Caco-2 (cell line): ENCODE measurements around the gene GLTP. TPM values are rescaled to one million over a fixed set of nuclear protein-coding genes. Genes with fewer than 3 reads are reported as not detected.
A peak's percentile ranks its signal among the peaks of the same experiment; 100 is the strongest.

Experiments used
- BruUV-seq: library from RNA; stranded (reverse); fragments of 400-500 nt; replicated peaks from 2 replicates; lab custom pipeline; 2021; lab: Mats Ljungman, UMichigan
- CTCF ChIA-PET: fragments of 300-600 bp; sonication (Branson Sonifier 250); formaldehyde crosslinking; loops from one replicate; lab custom pipeline; 2022; ENCODE audit warnings: antibody characterized with exemption; lab: Charles Lee
- POLR2A ChIA-PET: fragments of 300-600 bp; sonication (Branson Sonifier 250); formaldehyde crosslinking; loops from one replicate; lab custom pipeline; 2022; ENCODE audit warnings: antibody characterized with exemption; lab: Charles Lee
- DNase-seq, 2 experiments: peaks; one replicate each; pipeline versions ENCODE4 v3.0.0 to v3.0.0-alpha.2; 2020 to 2022
- H3K27me3 ChIP-seq: replicated peaks from 2 replicates; pipeline ENCODE4 v1.6.0; 2011; ENCODE audit warnings: low read length; ENCODE audit not compliant: control insufficient read depth, insufficient read depth
- H3K36me3 ChIP-seq: 2 replicates; pipeline ENCODE4 v1.5.1; 2011; ENCODE audit warnings: low read length; ENCODE audit not compliant: control insufficient read depth, insufficient read depth
- H3K4me1 ChIP-seq: fragments of 250-450 bp; sonication (Bioruptor Pico); 2 replicates; pipeline ENCODE4 v1.5.1; 2020; ENCODE audit warnings: mild to moderate bottlenecking
- H3K4me3 ChIP-seq: 2 replicates; pipeline ENCODE4 v1.5.1; 2011; ENCODE audit warnings: low read depth, mild to moderate bottlenecking, control low read depth, low read length
- H3K9me3 ChIP-seq: fragments of 250-450 bp; sonication (Bioruptor Pico); 2 replicates; pipeline ENCODE4 v1.5.1; 2020; ENCODE audit warnings: mild to moderate bottlenecking, moderate library complexity
- H3K27ac Mint-ChIP-seq: one replicate; pipeline ENCODE4 v1.8.0; 2022; ENCODE audit warnings: mixed read lengths; ENCODE audit not compliant: unreplicated experiment
- H3K27me3 Mint-ChIP-seq: one replicate; pipeline ENCODE4 v1.8.0; 2022; ENCODE audit warnings: mixed read lengths; ENCODE audit not compliant: insufficient read depth, unreplicated experiment
- H3K36me3 Mint-ChIP-seq: one replicate; pipeline ENCODE4 v1.8.0; 2022; ENCODE audit warnings: mild to moderate bottlenecking, mixed read lengths; ENCODE audit not compliant: insufficient read depth, unreplicated experiment
- H3K4me1 Mint-ChIP-seq: one replicate; pipeline ENCODE4 v1.8.0; 2022; ENCODE audit warnings: low read depth, mixed read lengths; ENCODE audit not compliant: unreplicated experiment
- H3K4me3 Mint-ChIP-seq: one replicate; pipeline ENCODE4 v1.8.0; 2022; ENCODE audit warnings: mild to moderate bottlenecking, moderate library complexity, mixed read lengths; ENCODE audit not compliant: unreplicated experiment
- H3K9me3 Mint-ChIP-seq: one replicate; pipeline ENCODE4 v1.8.0; 2022; ENCODE audit warnings: mixed read lengths; ENCODE audit not compliant: unreplicated experiment
- CTCF ChIP-seq, 2 experiments: fragments of 200-600 bp in 1 of 2; IDR thresholded peaks; 1 replicate in 1 of 2; 2 replicates in 1 of 2; pipeline versions ENCODE4 v1.5.1 to v1.8.0; 2011 to 2022; ENCODE audit warnings: antibody characterized with exemption in 1 of 2, control low read depth in 1 of 2, inconsistent platforms in 1 of 2, low read depth in 1 of 2, low read length in 1 of 2, mild to moderate bottlenecking in 1 of 2, moderate library complexity in 1 of 2; ENCODE audit not compliant: insufficient read depth in 1 of 2, severe bottlenecking in 1 of 2, unreplicated experiment in 1 of 2
- intact Hi-C: fragments of 100-400 bp; cut with micrococcal nuclease; formaldehyde crosslinking; loops from one replicate; pipeline ENCODE4 v1.10.0; 2022; ENCODE audit not compliant: unreplicated experiment
- total RNA-seq: library from RNA; stranded (reverse); gene quantifications from 2 replicates; pipeline ENCODE4 v1.2.3, GENCODE V29; 2022

Gene GLTP
- total RNA-seq, 1 experiment from 2014 or later = 14.9 TPM

- no peaks in the 10 kb centered on the region for H3K9me3 ChIP-seq
- intact Hi-C loops = no loop called here
- H3K36me3 ChIP-seq = no peaks in the 10 kb centered on the region; the same call in 1 of the 2 replicates
- ChIA-PET CTCF (no interaction called here), POLR2A (interaction anchor here (0.6 kb wide), 1 partner anchor 15 kb away, joined by 3 read pairs; no protein-coding TSS in a partner anchor)
- peaks cover 4% of the 10 kb centered on the region; the same call in 1 of the 2 replicates for H3K4me1 ChIP-seq
- BruUV-seq = no TSS peak
- no peaks in the 10 kb centered on the region for H3K27me3 ChIP-seq
- Mint-ChIP-seq H3K36me3 (peaks cover 38% of the 10 kb centered on the region), H3K27me3 (no peaks in the 10 kb centered on the region), H3K4me1 (peaks cover 11% of the 10 kb centered on the region), H3K9me3 (no peaks in the 10 kb centered on the region), H3K27ac (no peak overlapping the region), H3K4me3 (no peak overlapping the region)
- TF ChIP-seq CTCF (IDR thresholded peaks at IDR 0.05; ENCODE audit: insufficient read depth in 1 of 2, low read depth in 1 of 2, low read length in 1 of 2, severe bottlenecking in 1 of 2, unreplicated experiment in 1 of 2) = no peak
- no peak for DNase-seq
- H3K4me3 ChIP-seq = no peak overlapping the region
Measured at GRCh38 chr12:109905301-109905700, 25.0 kb upstream of the GLTP start.

GRCh38 chr12:109902891-109903418 is 22.6 kb upstream of the GLTP start:
- Histone ChIP-seq H3K4me1 (peaks cover 4% of the 10 kb centered on the region; the same call in 1 of the 2 replicates), H3K4me3 (no peak overlapping the region), H3K27me3 (no peaks in the 10 kb centered on the region), H3K36me3 (no peaks in the 10 kb centered on the region; the same call in 1 of the 2 replicates), H3K9me3 (no peaks in the 10 kb centered on the region)
- intact Hi-C loops = no loop called here
- no peak for TF ChIP-seq CTCF (IDR thresholded peaks at IDR 0.05; ENCODE audit: insufficient read depth in 1 of 2, low read depth in 1 of 2, low read length in 1 of 2, severe bottlenecking in 1 of 2, unreplicated experiment in 1 of 2)
- DNase-seq = no peak
- H3K4me1 Mint-ChIP-seq = peaks cover 18% of the 10 kb centered on the region
- no peak overlapping the region for H3K4me3 Mint-ChIP-seq
- no peaks in the 10 kb centered on the region for H3K9me3 Mint-ChIP-seq
- H3K27me3 Mint-ChIP-seq = no peaks in the 10 kb centered on the region
- peaks cover 43% of the 10 kb centered on the region for H3K36me3 Mint-ChIP-seq
- BruUV-seq = no TSS peak
- ChIA-PET POLR2A (interaction anchor here (0.5 kb wide), 1 partner anchor 1342 kb away, joined by 3 read pairs; the partner anchor contains the start of gene SART3), CTCF (no interaction called here)
- no peak overlapping the region for H3K27ac Mint-ChIP-seq

GRCh38 chr12:109900752-109901580 is 20.6 kb upstream of the GLTP start:
- ChIA-PET POLR2A (interaction anchor here (0.6 to 0.7 kb wide), 3 partner anchors 13 to 181 kb away, joined by 3 to 5 read pairs (median 3); no protein-coding TSS in a partner anchor), CTCF (interaction anchor here (0.6 to 1.3 kb wide), 3 partner anchors 19 to 223 kb away, joined by 3 to 5 read pairs (median 3); partner anchors contain the start of gene IFT81)
- intact Hi-C loops = no loop called here
- Mint-ChIP-seq H3K27ac (peak overlapping the region; percentile 99), H3K4me3 (peak overlapping the region; percentile 99), H3K27me3 (no peaks in the 10 kb centered on the region), H3K36me3 (peaks cover 26% of the 10 kb centered on the region), H3K9me3 (no peaks in the 10 kb centered on the region), H3K4me1 (peaks cover 18% of the 10 kb centered on the region)
- peak overlapping the region; percentile 65 for H3K4me3 ChIP-seq
- peaks cover 4% of the 10 kb centered on the region; the same call in 1 of the 2 replicates for H3K4me1 ChIP-seq
- TF ChIP-seq CTCF (IDR thresholded peaks at IDR 0.05; ENCODE audit: insufficient read depth in 1 of 2, low read depth in 1 of 2, low read length in 1 of 2, severe bottlenecking in 1 of 2, unreplicated experiment in 1 of 2) = no peak
- H3K9me3 ChIP-seq = no peaks in the 10 kb centered on the region
- BruUV-seq = no TSS peak
- no peaks in the 10 kb centered on the region for H3K27me3 ChIP-seq
- H3K36me3 ChIP-seq = no peaks in the 10 kb centered on the region; the same call in 1 of the 2 replicates
- no peak for DNase-seq
